Glutamatergic neuron (in vitro differentiated cells): ENCODE data around the gene MTURN. TPM values are rescaled to one million over a fixed set of nuclear protein-coding genes. Genes with fewer than 3 reads are reported as not detected.

Experiments
- DNase-seq: peaks from one replicate; pipeline ENCODE4 v3.0.0; 2022
- H3K27ac Mint-ChIP-seq: one replicate; pipeline ENCODE4 v1.8.0; 2020; ENCODE audit warnings: mild to moderate bottlenecking, mixed read lengths, inconsistent platforms; ENCODE audit not compliant: unreplicated experiment
- H3K27me3 Mint-ChIP-seq: one replicate; pipeline ENCODE4 v1.8.0; 2020; ENCODE audit warnings: mild to moderate bottlenecking, moderate library complexity, mixed read lengths, inconsistent platforms; ENCODE audit not compliant: unreplicated experiment
- H3K36me3 Mint-ChIP-seq: one replicate; pipeline ENCODE4 v1.8.0; 2020; ENCODE audit warnings: mild to moderate bottlenecking, mixed read lengths, inconsistent platforms; ENCODE audit not compliant: unreplicated experiment
- H3K4me1 Mint-ChIP-seq: one replicate; pipeline ENCODE4 v1.8.0; 2020; ENCODE audit warnings: mild to moderate bottlenecking, low read depth, mixed read lengths, inconsistent platforms; ENCODE audit not compliant: unreplicated experiment
- H3K4me3 Mint-ChIP-seq: one replicate; pipeline ENCODE4 v1.8.0; 2020; ENCODE audit warnings: mild to moderate bottlenecking, mixed read lengths, inconsistent platforms; ENCODE audit not compliant: unreplicated experiment
- H3K9me3 Mint-ChIP-seq: one replicate; pipeline ENCODE4 v1.8.0; 2020; ENCODE audit warnings: mild to moderate bottlenecking, moderate library complexity, mixed read lengths, inconsistent platforms; ENCODE audit not compliant: unreplicated experiment
- total RNA-seq: library from RNA; stranded (reverse); fragmentation: NEBNext Ultra II Directional; extraction: Animal tissue kit (Norgen Biotek cat#: 25700); gene quantifications from one replicate; pipeline ENCODE4 v1.2.1, GENCODE V29; 2021; ENCODE audit not compliant: unreplicated experiment
- TF ChIP-seq, protein P1 (sequence below): fragments of 200-600 bp; sonication (generic); IDR thresholded peaks from one replicate; pipeline ENCODE4 v1.5.0; 2021; ENCODE audit not compliant: partially characterized antibody, unreplicated experiment

MTURN gene
- total RNA-seq, 1 donor from 2014 or later: 32.6 TPM

DNA sequence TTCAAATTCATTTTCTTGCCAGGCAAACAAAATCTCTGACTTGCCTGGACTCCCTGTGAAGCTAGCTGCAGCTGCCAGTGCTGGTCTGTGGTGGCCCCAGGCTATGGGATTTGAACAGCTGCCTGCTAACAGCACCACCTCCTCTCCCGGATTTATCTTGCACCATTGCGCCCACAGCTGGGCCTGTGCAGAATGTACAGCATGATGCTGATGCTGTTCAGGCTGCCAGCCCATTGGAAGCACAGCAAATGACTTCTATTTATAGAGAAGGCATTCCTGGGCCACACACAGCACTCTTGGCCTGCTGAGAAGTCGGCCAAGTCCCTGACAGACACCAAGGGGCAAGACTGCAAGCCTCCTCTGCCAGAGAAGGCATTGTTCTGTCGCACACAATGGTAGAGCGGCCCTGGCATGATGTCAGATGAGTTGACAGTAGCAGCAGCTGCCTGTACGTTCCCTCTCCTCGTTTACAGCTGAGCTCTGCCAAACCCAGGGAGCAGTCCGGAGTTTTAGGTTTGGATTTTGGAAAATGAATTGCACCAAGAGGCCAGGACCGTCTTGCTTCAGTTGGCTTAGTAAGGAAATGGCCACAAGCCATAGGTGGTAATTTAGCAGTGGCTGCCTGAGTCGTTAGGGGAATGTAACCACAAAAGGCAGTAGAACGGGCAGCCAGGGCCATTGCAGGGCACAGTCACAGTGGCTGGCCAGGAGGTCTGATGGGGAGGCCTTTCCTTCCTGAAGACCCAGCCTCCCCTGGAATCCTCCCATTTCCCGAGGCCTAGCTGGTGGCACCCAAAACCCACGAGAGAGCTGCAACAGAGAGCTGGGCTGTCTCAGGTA, 38.5 kb downstream of the MTURN start:
- Mint-ChIP-seq H3K4me3 (peak overlapping the region; percentile 26), H3K36me3 (no peaks in the 10 kb centered on the region), H3K27ac (peak overlapping the region; percentile 9), H3K27me3 (peaks cover 1% of the 10 kb centered on the region), H3K4me1 (peaks cover 33% of the 10 kb centered on the region), H3K9me3 (peaks cover 3% of the 10 kb centered on the region)
- TF ChIP-seq, protein P1, sequence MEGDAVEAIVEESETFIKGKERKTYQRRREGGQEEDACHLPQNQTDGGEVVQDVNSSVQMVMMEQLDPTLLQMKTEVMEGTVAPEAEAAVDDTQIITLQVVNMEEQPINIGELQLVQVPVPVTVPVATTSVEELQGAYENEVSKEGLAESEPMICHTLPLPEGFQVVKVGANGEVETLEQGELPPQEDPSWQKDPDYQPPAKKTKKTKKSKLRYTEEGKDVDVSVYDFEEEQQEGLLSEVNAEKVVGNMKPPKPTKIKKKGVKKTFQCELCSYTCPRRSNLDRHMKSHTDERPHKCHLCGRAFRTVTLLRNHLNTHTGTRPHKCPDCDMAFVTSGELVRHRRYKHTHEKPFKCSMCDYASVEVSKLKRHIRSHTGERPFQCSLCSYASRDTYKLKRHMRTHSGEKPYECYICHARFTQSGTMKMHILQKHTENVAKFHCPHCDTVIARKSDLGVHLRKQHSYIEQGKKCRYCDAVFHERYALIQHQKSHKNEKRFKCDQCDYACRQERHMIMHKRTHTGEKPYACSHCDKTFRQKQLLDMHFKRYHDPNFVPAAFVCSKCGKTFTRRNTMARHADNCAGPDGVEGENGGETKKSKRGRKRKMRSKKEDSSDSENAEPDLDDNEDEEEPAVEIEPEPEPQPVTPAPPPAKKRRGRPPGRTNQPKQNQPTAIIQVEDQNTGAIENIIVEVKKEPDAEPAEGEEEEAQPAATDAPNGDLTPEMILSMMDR: no peak
- DNase-seq: peak; percentile 57

DNA sequence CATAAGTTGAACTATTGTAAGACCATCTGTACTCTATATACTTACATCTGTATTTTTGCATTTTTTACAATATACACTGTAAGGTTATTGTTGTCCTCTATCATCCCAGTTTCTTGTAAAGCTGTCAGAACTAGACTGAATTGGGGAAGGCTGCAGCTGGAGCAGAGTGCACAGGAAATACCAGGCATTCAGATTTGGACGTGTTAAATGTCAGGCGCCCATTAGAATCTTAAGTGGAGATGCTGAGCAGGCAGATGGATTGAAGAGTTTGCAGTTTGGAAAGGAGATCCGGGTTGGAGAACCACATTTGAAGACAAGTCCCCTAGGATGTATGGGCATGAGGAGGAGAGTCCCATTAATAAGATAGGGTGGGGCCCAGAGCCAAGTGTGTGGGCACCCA, 40.4 kb downstream of the MTURN start:
- H3K9me3 Mint-ChIP-seq: peaks cover 3% of the 10 kb centered on the region
- no peaks in the 10 kb centered on the region for H3K36me3 Mint-ChIP-seq
- DNase-seq: no peak
- no peak overlapping the region for H3K4me3 Mint-ChIP-seq
- peaks cover 1% of the 10 kb centered on the region for H3K27me3 Mint-ChIP-seq
- peaks cover 24% of the 10 kb centered on the region for H3K4me1 Mint-ChIP-seq
- H3K27ac Mint-ChIP-seq: no peak overlapping the region
- TF ChIP-seq, protein P1: no peak

DNA sequence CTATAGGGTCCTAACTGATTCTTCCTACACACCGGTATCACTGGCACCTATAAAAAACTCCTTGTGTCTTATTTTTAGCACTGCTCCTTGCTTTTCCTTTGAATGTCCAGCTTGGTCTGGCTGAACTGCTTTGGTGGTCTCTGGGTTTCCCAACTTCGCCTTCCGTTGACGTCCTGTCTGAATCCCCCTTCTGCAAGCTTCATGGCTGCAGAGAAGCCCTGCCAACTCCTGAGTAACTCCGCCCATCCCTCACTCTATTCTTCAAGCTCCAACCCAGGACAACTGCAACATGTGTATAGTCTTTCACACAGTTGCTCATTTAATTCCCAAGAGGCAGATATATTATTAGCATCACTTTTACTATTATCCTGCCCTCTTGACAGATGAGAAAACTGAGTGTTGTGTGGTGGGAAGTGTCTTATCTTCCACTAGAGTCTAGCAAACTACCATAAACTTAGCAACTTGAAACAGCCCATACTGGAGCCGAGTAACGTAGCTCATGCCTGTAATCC, 40.9 kb downstream of the MTURN start:
- H3K27ac Mint-ChIP-seq: no peak overlapping the region

DNA sequence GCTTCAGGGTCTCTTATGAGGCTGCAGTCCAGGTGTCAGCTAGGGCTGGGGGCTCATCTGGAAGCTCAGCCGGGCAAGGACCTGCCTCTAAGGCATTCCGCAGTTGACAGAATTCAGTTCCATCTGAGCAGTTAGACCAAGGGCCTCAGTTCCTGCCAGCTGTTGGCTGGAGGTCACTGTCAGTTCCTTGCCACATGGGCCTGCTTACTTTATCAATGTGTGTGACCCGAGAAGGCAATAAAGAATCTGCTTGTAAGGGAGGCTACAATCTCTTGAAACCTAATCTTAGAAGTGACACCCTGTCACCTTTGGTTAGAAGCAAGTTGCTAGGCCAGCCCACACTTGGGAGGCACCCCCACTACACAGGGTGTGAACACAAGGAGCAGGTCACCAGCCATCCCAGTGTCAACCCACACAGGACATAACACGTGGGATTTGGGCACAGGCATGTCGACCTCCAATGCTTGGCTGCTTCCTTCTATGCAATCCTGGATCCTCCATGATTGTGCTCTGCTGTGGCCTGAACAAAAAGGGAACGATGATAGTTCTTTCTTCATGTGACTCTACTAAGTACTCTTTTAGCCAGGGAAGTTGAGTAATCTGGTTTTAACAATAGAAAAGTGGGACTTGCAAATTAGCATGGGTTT, 41.8 kb downstream of the MTURN start:
- Mint-ChIP-seq H3K36me3 (no peaks in the 10 kb centered on the region), H3K27ac (no peak overlapping the region), H3K4me3 (no peak overlapping the region), H3K9me3 (no peaks in the 10 kb centered on the region), H3K4me1 (peaks cover 20% of the 10 kb centered on the region), H3K27me3 (peaks cover 1% of the 10 kb centered on the region)
- TF ChIP-seq, protein P1: no peak
- DNase-seq: no peak

More for the DNA sequence above, 40.9 kb downstream of the MTURN start:
- no peak overlapping the region for H3K4me3 Mint-ChIP-seq
- peaks cover 2% of the 10 kb centered on the region for H3K9me3 Mint-ChIP-seq
- TF ChIP-seq, protein P1: no peak
- no peaks in the 10 kb centered on the region for H3K36me3 Mint-ChIP-seq
- H3K4me1 Mint-ChIP-seq: peaks cover 23% of the 10 kb centered on the region
- H3K27me3 Mint-ChIP-seq: peaks cover 1% of the 10 kb centered on the region
- no peak for DNase-seq
